Sigmoid colon (tissue), 4 donors: ENCODE results near the gene CD180.

Experiments used
- CTCF ChIP-seq, 4 experiments: fragments of 450-650 bp in 3 of 4; fragments of 200-600 bp in 1 of 4; IDR thresholded peaks; one replicate each; pipeline ENCODE4 v1.5.1; 2016 to 2019; ENCODE audit warnings: antibody characterized with exemption in 4 of 4, mild to moderate bottlenecking in 3 of 4, moderate library complexity in 2 of 4
- EP300 ChIP-seq, 4 donors: sonication (generic); formaldehyde crosslinking; IDR thresholded peaks; one replicate each; pipeline ENCODE4 v1.6.1; 2017; ENCODE audit warnings: antibody characterized with exemption in 4 of 4
- POLR2A ChIP-seq, 2 donors: fragments of 450-650 bp; IDR thresholded peaks; one replicate each; pipeline ENCODE4 v1.6.1; 2016; ENCODE audit warnings: antibody characterized with exemption in 2 of 2, mild to moderate bottlenecking in 2 of 2, moderate library complexity in 2 of 2
- POLR2AphosphoS5 ChIP-seq, 4 donors: sonication (generic); formaldehyde crosslinking; IDR thresholded peaks; one replicate each; pipeline ENCODE4 v1.6.1; 2017; ENCODE audit warnings: antibody characterized with exemption in 4 of 4

- TF ChIP-seq CTCF (IDR thresholded peaks at IDR 0.05) (no peak), POLR2A (IDR thresholded peaks at IDR 0.05) (no peak), POLR2AphosphoS5 (IDR thresholded peaks at IDR 0.05) (no peak), EP300 (IDR thresholded peaks at IDR 0.05) (no peak)
Observed at GRCh38 chr5:67133217-67133616, 63.4 kb downstream of the CD180 start.
